ENCODE results near the gene UBE2E2.

The UBE2E2 gene

GRCh38 chr3:23389089-23389488 lies 186.0 kb downstream of the UBE2E2 start:
- no peaks in the 10 kb centered on the region for H3K27me3 ChIP-seq (ENCODE audit: control insufficient read depth, low read length)
- no peaks in the 10 kb centered on the region for H3K9me3 ChIP-seq (ENCODE audit: control insufficient read depth, insufficient read depth, low read length)
- peaks cover 8% of the 10 kb centered on the region; the same call in 1 of the 2 replicates for H3K36me3 ChIP-seq (ENCODE audit: control insufficient read depth, low read length)
- H3F3A ChIP-seq (ENCODE audit: control insufficient read depth, insufficient read depth) = no peaks in the 10 kb centered on the region
- peak overlapping the region; percentile 54 for H3K27ac ChIP-seq (ENCODE audit: low read depth, low read length)
- no peaks in the 10 kb centered on the region for H3K9me2 ChIP-seq (replicated peaks; ENCODE audit: control insufficient read depth, low read length)
- H3K4me2 ChIP-seq (ENCODE audit: low read length) = peak overlapping the region; percentile 77
- H3K4me3 ChIP-seq (ENCODE audit: low read length) = peak overlapping the region; percentile 53
- TF ChIP-seq CTCF (IDR thresholded peaks at IDR 0.05; ENCODE audit: low read depth, low read length, poor library complexity, severe bottlenecking) = no peak
- TF ChIP-seq EZH2phosphoT487 (IDR thresholded peaks at IDR 0.05; ENCODE audit: borderline replicate concordance, low read length) = no peak
- H3K4me1 ChIP-seq (ENCODE audit: control insufficient read depth, low read length) = peaks cover 83% of the 10 kb centered on the region
- peaks cover 12% of the 10 kb centered on the region; the same call in 1 of the 2 replicates for H3K79me2 ChIP-seq (ENCODE audit: control insufficient read depth, low read length)
- H4K20me1 ChIP-seq (ENCODE audit: control insufficient read depth, insufficient read depth, low read depth, low read length) = no peaks in the 10 kb centered on the region

GRCh38 chr3:23389686-23390085 lies 186.6 kb downstream of the UBE2E2 start:
- Histone ChIP-seq H3K27me3 (ENCODE audit: control insufficient read depth, low read length) (no peaks in the 10 kb centered on the region), H3K4me2 (ENCODE audit: low read length) (peak overlapping the region; percentile 77), H3K4me3 (ENCODE audit: low read length) (peak overlapping the region; percentile 53), H3F3A (ENCODE audit: control insufficient read depth, insufficient read depth) (no peaks in the 10 kb centered on the region), H3K9me2 (replicated peaks; ENCODE audit: control insufficient read depth, low read length) (no peaks in the 10 kb centered on the region), H3K36me3 (ENCODE audit: control insufficient read depth, low read length) (peaks cover 8% of the 10 kb centered on the region; the same call in 1 of the 2 replicates), H3K4me1 (ENCODE audit: control insufficient read depth, low read length) (peaks cover 83% of the 10 kb centered on the region), H3K79me2 (ENCODE audit: control insufficient read depth, low read length) (peaks cover 12% of the 10 kb centered on the region; the same call in 1 of the 2 replicates), H4K20me1 (ENCODE audit: control insufficient read depth, insufficient read depth, low read depth, low read length) (no peaks in the 10 kb centered on the region), H3K9me3 (ENCODE audit: control insufficient read depth, insufficient read depth, low read length) (no peaks in the 10 kb centered on the region), H3K27ac (ENCODE audit: low read depth, low read length) (peak overlapping the region; percentile 54)
- TF ChIP-seq EZH2phosphoT487 (IDR thresholded peaks at IDR 0.05; ENCODE audit: borderline replicate concordance, low read length) (no peak), CTCF (IDR thresholded peaks at IDR 0.05; ENCODE audit: low read depth, low read length, poor library complexity, severe bottlenecking) (no peak)

GRCh38 chr3:23390446-23390845 lies 187.3 kb downstream of the UBE2E2 start:
- Histone ChIP-seq H3F3A (ENCODE audit: control insufficient read depth, insufficient read depth) (no peaks in the 10 kb centered on the region), H3K36me3 (ENCODE audit: control insufficient read depth, low read length) (peaks cover 8% of the 10 kb centered on the region; the same call in 1 of the 2 replicates), H3K27ac (ENCODE audit: low read depth, low read length) (peak overlapping the region; percentile 54; the same call in 1 of the 2 replicates), H4K20me1 (ENCODE audit: control insufficient read depth, insufficient read depth, low read depth, low read length) (no peaks in the 10 kb centered on the region), H3K79me2 (ENCODE audit: control insufficient read depth, low read length) (peaks cover 12% of the 10 kb centered on the region; the same call in 1 of the 2 replicates), H3K4me2 (ENCODE audit: low read length) (peak overlapping the region; percentile 77), H3K9me2 (replicated peaks; ENCODE audit: control insufficient read depth, low read length) (no peaks in the 10 kb centered on the region), H3K27me3 (ENCODE audit: control insufficient read depth, low read length) (no peaks in the 10 kb centered on the region), H3K9me3 (ENCODE audit: control insufficient read depth, insufficient read depth, low read length) (no peaks in the 10 kb centered on the region), H3K4me3 (ENCODE audit: low read length) (peak overlapping the region; percentile 53), H3K4me1 (ENCODE audit: control insufficient read depth, low read length) (peaks cover 79% of the 10 kb centered on the region)
- TF ChIP-seq EZH2phosphoT487 (IDR thresholded peaks at IDR 0.05; ENCODE audit: borderline replicate concordance, low read length) (no peak), CTCF (IDR thresholded peaks at IDR 0.05; ENCODE audit: low read depth, low read length, poor library complexity, severe bottlenecking) (no peak)
